IMR-90 (cell line): ENCODE results near the gene KCNV2. TPM values are rescaled to one million over a fixed set of nuclear protein-coding genes. Genes with fewer than 3 reads are reported as not detected.

Experiments
- ATAC-seq: fragments of 200-7000 bp; cut with Tn5 transposase; 2 replicates; pipeline ENCODE4 v1.9.1; 2020; ENCODE audit warnings: low read depth, mild to moderate bottlenecking, moderate library complexity
- BruUV-seq: library from RNA; stranded (reverse); fragments of 400-500 nt; replicated peaks from 2 replicates; lab custom pipeline; 2021; lab: Mats Ljungman, UMichigan
- CTCF ChIA-PET: fragments of 300-600 bp; formaldehyde crosslinking; extraction: SDS; loops from one replicate; lab custom pipeline; 2021; ENCODE audit warnings: antibody characterized with exemption; lab: Yijun Ruan, JAX
- POLR2A ChIA-PET: fragments of 300-600 bp; sonication (Branson Sonifier 250); formaldehyde crosslinking; loops from one replicate; lab custom pipeline; 2022; ENCODE audit warnings: antibody characterized with exemption; ENCODE audit not compliant: unreplicated experiment; lab: Charles Lee
- DNase-seq: peaks from one replicate; pipeline ENCODE4 v3.0.0; 2013
- H2AFZ ChIP-seq: replicated peaks from 2 replicates; pipeline ENCODE3; 2013; ENCODE audit warnings: low read length, mild to moderate bottlenecking; ENCODE audit not compliant: poor library complexity
- H2AK5ac ChIP-seq: 2 replicates; pipeline ENCODE4 v1.6.1; 2013; ENCODE audit warnings: low read depth, low read length, inconsistent platforms
- H2AK9ac ChIP-seq: replicated peaks from 2 replicates; pipeline ENCODE3; 2013; ENCODE audit warnings: mild to moderate bottlenecking, low read depth, low read length, moderate library complexity; ENCODE audit not compliant: poor library complexity
- H2BK120ac ChIP-seq: 2 replicates; pipeline ENCODE4 v1.6.1; 2013; ENCODE audit warnings: low read depth, low read length, inconsistent platforms
- H2BK15ac ChIP-seq: 3 replicates; pipeline ENCODE4 v1.6.1; 2013; ENCODE audit warnings: low read depth, low read length, inconsistent platforms
- H2BK20ac ChIP-seq: 2 replicates; pipeline ENCODE4 v1.6.1; 2013; ENCODE audit warnings: low read depth, mild to moderate bottlenecking, inconsistent platforms, low read length, moderate library complexity
- H2BK5ac ChIP-seq: 2 replicates; pipeline ENCODE4 v1.6.1; 2013; ENCODE audit warnings: mild to moderate bottlenecking, low read depth, low read length, inconsistent platforms; ENCODE audit not compliant: poor library complexity, severe bottlenecking
- H3K14ac ChIP-seq: replicated peaks from 2 replicates; pipeline ENCODE4 v1.6.1; 2013; ENCODE audit warnings: low read depth, low read length, inconsistent platforms
- H3K18ac ChIP-seq: 2 replicates; pipeline ENCODE4 v1.6.1; 2013; ENCODE audit warnings: low read depth, low read length, control low read depth
- H3K23ac ChIP-seq: 2 replicates; pipeline ENCODE4 v1.6.1; 2013; ENCODE audit warnings: low read depth, low read length, inconsistent platforms
- H3K27ac ChIP-seq: 2 replicates; pipeline ENCODE4 v1.5.1; 2013; ENCODE audit warnings: mild to moderate bottlenecking, control low read depth, low read length; ENCODE audit not compliant: insufficient read depth
- H3K27me3 ChIP-seq: 2 replicates; pipeline ENCODE4 v1.6.1; 2013; ENCODE audit warnings: low read length; ENCODE audit not compliant: control insufficient read depth, insufficient read depth
- H3K36me3 ChIP-seq: 2 replicates; pipeline ENCODE4 v1.6.1; 2013; ENCODE audit warnings: low read length, mixed read lengths; ENCODE audit not compliant: control insufficient read depth, insufficient read depth
- H3K4ac ChIP-seq: 2 replicates; pipeline ENCODE4 v1.6.1; 2013; ENCODE audit warnings: low read depth, low read length, inconsistent platforms
- H3K4me1 ChIP-seq: 2 replicates; pipeline ENCODE4 v1.6.1; 2013; ENCODE audit warnings: low read length, mixed read lengths; ENCODE audit not compliant: control insufficient read depth, insufficient read depth
- H3K4me2 ChIP-seq: 2 replicates; pipeline ENCODE4 v1.6.1; 2013; ENCODE audit warnings: low read depth, mild to moderate bottlenecking, control low read depth, low read length, moderate library complexity
- H3K4me3 ChIP-seq: 2 replicates; pipeline ENCODE4 v1.5.1; 2013; ENCODE audit warnings: low read depth, mild to moderate bottlenecking, control low read depth, low read length, moderate library complexity; ENCODE audit not compliant: insufficient read depth
- H3K56ac ChIP-seq: 2 replicates; pipeline ENCODE4 v1.6.1; 2013; ENCODE audit warnings: low read length, inconsistent platforms; ENCODE audit not compliant: insufficient read depth; ENCODE audit errors: extremely low read depth
- H3K79me1 ChIP-seq, 2 experiments: 2 replicates each; pipeline ENCODE4 v1.6.1; 2013; ENCODE audit warnings: low read length in 2 of 2, inconsistent platforms in 1 of 2, low read depth in 1 of 2
- H3K9ac ChIP-seq: 2 replicates; pipeline ENCODE4 v1.6.1; 2013; ENCODE audit warnings: low read depth, low read length, control low read depth
- H3K9me1 ChIP-seq: 2 replicates; pipeline ENCODE4 v1.6.1; 2013; ENCODE audit warnings: low read length, inconsistent platforms; ENCODE audit not compliant: insufficient read depth
- H3K9me3 ChIP-seq: 2 replicates; pipeline ENCODE4 v1.6.1; 2013; ENCODE audit warnings: low read length; ENCODE audit not compliant: control insufficient read depth, insufficient read depth
- H4K20me1 ChIP-seq: 2 replicates; pipeline ENCODE4 v1.6.1; 2013; ENCODE audit warnings: low read length, inconsistent platforms; ENCODE audit not compliant: insufficient read depth
- H4K5ac ChIP-seq: 2 replicates; pipeline ENCODE4 v1.6.1; 2013; ENCODE audit warnings: mild to moderate bottlenecking, low read depth, low read length, control low read depth
- H4K8ac ChIP-seq, 2 experiments: 2 replicates each; pipeline ENCODE4 v1.6.1; 2013; ENCODE audit warnings: low read depth in 2 of 2, low read length in 2 of 2, control low read depth in 1 of 2, inconsistent platforms in 1 of 2
- H4K91ac ChIP-seq: 2 replicates; pipeline ENCODE4 v1.6.1; 2013; ENCODE audit warnings: low read depth, low read length, inconsistent platforms; ENCODE audit not compliant: insufficient read depth
- CEBPB ChIP-seq: IDR thresholded peaks from 2 replicates; pipeline ENCODE4 v1.6.1; 2012; ENCODE audit warnings: low read depth, low read length, improper control_type of control experiment
- CTCF ChIP-seq: conservative IDR thresholded peaks from 2 replicates; pipeline ENCODE4 v1.5.1; 2012; ENCODE audit warnings: mild to moderate bottlenecking, low read depth, low read length, improper control_type of control experiment
- ELK1 ChIP-seq: fragments of 150-350 bp; IDR thresholded peaks from 2 replicates; pipeline ENCODE4 v1.6.1; 2016; ENCODE audit warnings: low read depth, mild to moderate bottlenecking, low read length, moderate library complexity, borderline replicate concordance
- FOS ChIP-seq: fragments of 150-350 bp; IDR thresholded peaks from 2 replicates; pipeline ENCODE4 v1.6.1; 2016; ENCODE audit warnings: low read depth, low read length
- MAFK ChIP-seq: IDR thresholded peaks from 2 replicates; pipeline ENCODE4 v1.6.1; 2012; ENCODE audit warnings: low read depth, low read length, improper control_type of control experiment
- MAZ ChIP-seq: IDR thresholded peaks from 2 replicates; pipeline ENCODE4 v1.6.1; 2012; ENCODE audit warnings: low read depth, mild to moderate bottlenecking, low read length, improper control_type of control experiment, moderate library complexity, borderline replicate concordance
- NFE2L2 ChIP-seq: fragments of 150-350 bp; IDR thresholded peaks from 2 replicates; pipeline ENCODE4 v1.6.1; 2016; ENCODE audit warnings: low read depth, mild to moderate bottlenecking, low read length
- POLR2A ChIP-seq: IDR thresholded peaks from 2 replicates; pipeline ENCODE4 v1.6.1; 2012; ENCODE audit warnings: mild to moderate bottlenecking, low read depth, low read length
- RCOR1 ChIP-seq: IDR thresholded peaks from 2 replicates; pipeline ENCODE4 v1.6.1; 2012; ENCODE audit warnings: mild to moderate bottlenecking, low read length, improper control_type of control experiment; ENCODE audit not compliant: insufficient replicate concordance
- RFX5 ChIP-seq: IDR thresholded peaks from 2 replicates; pipeline ENCODE4 v1.8.0; 2012; ENCODE audit warnings: low read depth, mild to moderate bottlenecking, low read length, moderate library complexity
- SMC3 ChIP-seq: fragments of 150-350 bp; IDR thresholded peaks from 2 replicates; pipeline ENCODE4 v1.6.1; 2016; ENCODE audit warnings: low read depth, mild to moderate bottlenecking, antibody characterized with exemption, low read length, moderate library complexity
- whole genome bisulfite sequencing, 2 experiments: methylation state at CpG; one replicate each; pipeline versions ENCODE4 v1.1.5 to v1.1.7; 2013; ENCODE audit warnings: missing lambda C conversion rate in 2 of 2; ENCODE audit not compliant: insufficient read length in 1 of 2; ENCODE audit errors: extremely low coverage in 2 of 2; 5-methylcytosine and 5-hydroxymethylcytosine counted together
- dilution Hi-C: fragments of 300-500 bp; cut with HindIII; formaldehyde crosslinking; loops from one replicate; pipeline ENCODE4 v1.14.3; 2018; ENCODE audit warnings: low sequenced_read_pairs; ENCODE audit not compliant: unreplicated experiment
- in situ Hi-C: fragments of 300-500 bp; cut with MboI; formaldehyde crosslinking; loops from 3 replicates; pipeline ENCODE4 v1.14.3; 2019; ENCODE audit warnings: low sequenced_read_pairs, inconsistent platforms, mixed read lengths
- intact Hi-C: fragments of 100-400 bp; cut with micrococcal nuclease; formaldehyde crosslinking; loops from 2 replicates; pipeline ENCODE4 v1.10.0; 2022
- polyA plus RNA-seq, 3 experiments: library from polyadenylated mRNA; depleted of rRNA; stranded (reverse); fragments of >200 nt; gene quantifications; 2 replicates each; pipeline ENCODE4 v1.2.3, GENCODE V29; 2012; ENCODE audit warnings: low replicate concordance in 1 of 3
- total RNA-seq: library from RNA; depleted of rRNA; stranded (reverse); fragments of >200 nt; gene quantifications from 2 replicates; pipeline ENCODE4 v1.2.3, GENCODE V29; 2012

Gene KCNV2
- total and polyA plus RNA-seq, 2 of the 4 experiments (the other 2 are of a cell fraction), result not detected

- DNase-seq, result no peak
- ChIA-PET POLR2A (no interaction called here), CTCF (interaction anchor here (0.7 kb wide), 1 partner anchor 456 kb away, joined by 3 read pairs; no protein-coding TSS in a partner anchor)
- Histone ChIP-seq H3K56ac (no peak overlapping the region), H3K4me3 (no peak overlapping the region), H2BK20ac (no peak overlapping the region), H4K91ac (no peak overlapping the region), H3K9me3 (no peaks in the 10 kb centered on the region), H3K27ac (no peak overlapping the region), H2BK120ac (no peak overlapping the region), H3K14ac (no peak overlapping the region), H4K8ac (no peak overlapping the region), H2AFZ (no peak overlapping the region), H3K9me1 (no peaks in the 10 kb centered on the region; the same call in 1 of the 2 replicates), H2AK9ac (no peak overlapping the region), H3K79me1 (no peaks in the 10 kb centered on the region), H3K9ac (no peak overlapping the region), H4K20me1 (no peaks in the 10 kb centered on the region), H4K5ac (no peak overlapping the region), H3K23ac (no peak overlapping the region), H2BK15ac (no peak overlapping the region), H3K27me3 (no peaks in the 10 kb centered on the region), H2BK5ac (no peak overlapping the region), H2AK5ac (no peak overlapping the region), H3K36me3 (no peaks in the 10 kb centered on the region), H3K4me1 (no peaks in the 10 kb centered on the region), H3K4ac (no peak overlapping the region), H3K18ac (no peak overlapping the region), H3K4me2 (no peak overlapping the region)
- TF ChIP-seq NFE2L2 (no peak), MAZ (no peak), CTCF (no peak), FOS (no peak), MAFK (no peak), ELK1 (no peak), RFX5 (no peak), POLR2A (no peak), SMC3 (no peak), CEBPB (no peak), RCOR1 (no peak)
- no peak for ATAC-seq
- no CpG with 5 or more reads among the region's 10 CpGs for WGBS, 2 experiments
- BruUV-seq, result no TSS peak
- in situ Hi-C loops, result no loop called here
- dilution Hi-C loops, result no loop called here
- intact Hi-C loops, result no loop called here
These were observed 16.3 kb upstream of the KCNV2 start for GRCh38 chr9:2700909-2701550.
